Activated CD4-positive, alpha-beta T cell treated with anti-CD3 and anti-CD28 coated beads, Interleukin-2, amount 50 U/mL, for 4 hours (primary cell): ENCODE data around the gene KCNQ1.

Experiments
- DNase-seq, 2 experiments: peaks; one replicate each; pipeline ENCODE4 v3.0.0-alpha.2; 2020

KCNQ1 gene

DNA sequence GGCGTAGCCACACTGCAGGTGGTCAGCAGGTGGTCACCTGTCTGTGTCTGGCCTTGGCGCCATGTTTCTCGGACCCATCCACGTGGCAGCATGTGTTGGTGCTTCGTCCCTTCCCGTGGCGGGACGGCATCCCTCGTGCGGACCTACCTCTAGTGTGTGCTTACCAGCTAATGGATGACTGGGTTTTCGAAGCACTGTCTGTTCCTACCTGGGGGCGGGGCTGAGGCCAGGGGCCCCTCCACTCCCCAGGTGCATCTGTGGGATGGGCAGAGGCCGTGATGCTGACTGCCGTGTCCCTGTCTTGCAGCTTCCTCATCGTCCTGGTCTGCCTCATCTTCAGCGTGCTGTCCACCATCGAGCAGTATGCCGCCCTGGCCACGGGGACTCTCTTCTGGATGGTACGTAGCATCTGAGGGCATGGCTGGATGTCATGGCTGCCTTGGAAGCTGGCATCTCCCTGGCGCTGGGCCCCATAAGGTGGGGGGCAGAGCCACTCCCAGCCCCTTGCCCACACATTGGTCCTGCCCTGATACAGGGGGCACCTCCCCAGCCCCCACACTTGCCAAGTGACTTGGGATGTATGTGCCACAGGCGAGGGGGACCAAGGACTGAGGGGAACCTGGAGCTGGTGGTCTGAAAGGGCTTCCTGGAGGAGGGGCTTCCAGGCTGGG lies 82.9 kb downstream of the KCNQ1 start:
- DNase-seq: no peak

DNA sequence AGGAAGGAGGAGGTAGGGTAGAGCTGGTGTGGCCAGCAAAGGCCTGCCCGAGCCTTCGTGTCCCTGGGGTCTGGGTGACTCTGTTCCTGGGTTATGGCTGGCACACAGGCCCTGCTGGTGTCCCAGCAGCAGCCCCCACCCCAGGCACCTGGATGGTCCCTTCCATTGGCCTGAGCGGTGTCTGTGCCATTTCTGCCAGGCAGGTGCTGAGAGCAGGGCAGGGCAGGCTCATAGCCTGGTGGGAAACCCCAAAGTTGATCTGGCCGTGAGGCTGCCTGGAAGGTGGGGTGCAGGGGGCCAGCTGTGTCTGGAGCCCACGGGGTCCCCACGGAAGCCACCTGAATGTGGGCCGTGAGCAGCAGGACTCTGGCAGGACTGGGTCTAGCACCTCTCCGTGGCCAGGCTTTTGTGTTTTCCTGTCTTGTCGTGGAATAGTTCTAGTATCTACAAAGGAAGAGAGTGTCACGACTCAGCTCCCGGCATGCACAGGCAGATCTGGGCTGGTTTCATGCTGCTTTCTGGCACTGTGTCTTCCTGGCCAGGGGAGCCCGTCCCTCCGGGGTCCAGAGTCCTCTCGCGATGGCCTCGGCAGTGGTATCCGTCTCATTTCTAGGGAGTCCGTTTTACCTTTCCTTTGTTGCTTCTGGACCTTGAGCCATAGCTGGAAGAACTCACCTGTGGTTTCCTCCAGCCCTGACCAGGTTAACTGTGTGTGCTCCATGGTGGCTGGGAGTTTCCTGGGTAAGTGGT lies 83.7 kb downstream of the KCNQ1 start:
- DNase-seq: no peak

DNA sequence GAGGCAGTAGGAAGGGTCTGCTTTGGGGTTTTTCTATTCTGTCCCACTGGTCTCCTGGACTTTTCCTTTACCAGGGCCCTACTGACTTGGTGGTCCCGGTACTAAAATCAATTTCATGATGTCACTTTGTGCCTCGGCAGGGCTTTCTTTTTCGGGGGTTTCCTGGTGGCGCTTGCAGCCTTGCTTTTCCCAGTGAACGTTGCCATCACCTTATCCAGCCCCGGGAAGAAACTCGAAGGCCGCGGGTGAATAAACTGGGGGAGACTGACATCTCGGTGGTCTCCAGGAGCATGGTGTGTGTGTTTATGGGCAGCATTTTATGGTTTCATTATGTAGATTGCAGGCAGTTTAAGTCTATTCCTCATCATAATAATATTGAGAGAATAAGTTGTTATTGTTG lies 84.4 kb downstream of the KCNQ1 start:
- DNase-seq: no peak

DNA sequence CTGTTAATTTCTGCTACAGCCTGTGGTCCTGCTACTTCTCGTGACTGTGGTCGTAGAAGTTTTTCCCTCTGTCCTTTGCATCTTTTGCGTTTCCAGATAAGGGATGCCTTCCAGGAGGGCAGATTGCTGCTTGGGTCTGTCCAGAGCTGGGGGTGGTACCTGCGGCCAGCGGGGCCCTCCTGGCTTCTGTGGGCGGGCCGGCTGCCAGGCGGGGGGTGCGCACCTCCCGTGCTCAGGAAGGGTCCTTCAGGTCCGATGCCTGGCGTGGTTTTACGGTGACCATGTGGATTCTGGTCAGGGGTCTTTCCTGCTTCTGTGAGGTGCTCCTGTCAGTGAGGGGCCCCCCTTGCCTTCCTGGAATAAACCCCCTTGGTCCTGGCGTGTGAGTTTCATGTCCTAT lies 84.8 kb downstream of the KCNQ1 start:
- DNase-seq: no peak

DNA sequence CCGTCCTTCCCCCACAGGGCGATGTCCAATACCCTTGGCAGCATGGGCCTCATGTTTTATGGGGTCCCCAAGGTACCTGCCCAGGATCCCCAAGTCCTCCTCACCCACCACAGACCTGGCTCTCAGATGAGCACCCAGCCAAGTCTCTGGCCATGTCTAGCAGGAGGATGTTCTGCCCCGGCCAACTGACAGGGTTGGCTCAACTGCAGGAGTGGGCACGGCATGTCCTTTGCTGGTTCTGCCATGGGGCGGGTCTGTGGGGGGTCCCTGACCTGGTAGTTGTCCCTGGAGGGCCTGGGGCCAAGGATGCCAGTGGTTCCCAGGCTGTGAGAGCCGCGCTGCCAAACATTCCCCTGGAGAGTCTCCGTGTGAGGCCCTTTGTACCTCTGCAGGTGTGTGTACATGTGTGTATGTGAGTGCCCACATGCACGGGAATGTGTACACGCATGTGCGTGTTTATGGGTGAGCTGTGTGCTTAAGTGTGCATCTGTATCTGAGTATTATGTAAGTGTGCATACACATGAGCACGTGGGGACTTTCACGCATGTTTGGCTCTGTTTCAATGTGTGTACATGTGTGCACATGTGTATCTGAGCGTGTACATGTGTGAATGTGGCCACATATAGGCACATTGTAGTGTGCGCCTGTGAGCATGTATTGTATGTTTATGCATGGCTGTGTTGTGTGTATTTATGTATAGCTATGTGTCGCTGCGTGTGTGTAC lies 85.5 kb downstream of the KCNQ1 start:
- no peak for DNase-seq

DNA sequence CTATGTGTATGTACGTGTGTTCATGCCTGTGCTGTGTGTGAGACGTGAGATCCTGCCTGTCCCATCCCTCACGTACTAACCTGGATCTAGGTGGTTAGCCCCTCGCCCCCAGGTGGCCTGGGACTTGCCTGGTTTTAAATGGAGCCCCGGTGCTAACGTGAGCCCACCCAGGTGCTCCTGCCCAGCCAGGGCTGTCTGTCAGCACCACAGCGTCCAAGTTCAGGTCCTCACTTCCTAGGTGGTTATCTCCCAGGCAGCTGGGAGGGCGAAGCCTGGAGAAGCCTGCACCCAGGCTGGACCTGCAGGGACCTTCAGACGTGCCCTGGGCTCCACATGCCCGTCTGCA lies 86.0 kb downstream of the KCNQ1 start:
- no peak for DNase-seq

DNA sequence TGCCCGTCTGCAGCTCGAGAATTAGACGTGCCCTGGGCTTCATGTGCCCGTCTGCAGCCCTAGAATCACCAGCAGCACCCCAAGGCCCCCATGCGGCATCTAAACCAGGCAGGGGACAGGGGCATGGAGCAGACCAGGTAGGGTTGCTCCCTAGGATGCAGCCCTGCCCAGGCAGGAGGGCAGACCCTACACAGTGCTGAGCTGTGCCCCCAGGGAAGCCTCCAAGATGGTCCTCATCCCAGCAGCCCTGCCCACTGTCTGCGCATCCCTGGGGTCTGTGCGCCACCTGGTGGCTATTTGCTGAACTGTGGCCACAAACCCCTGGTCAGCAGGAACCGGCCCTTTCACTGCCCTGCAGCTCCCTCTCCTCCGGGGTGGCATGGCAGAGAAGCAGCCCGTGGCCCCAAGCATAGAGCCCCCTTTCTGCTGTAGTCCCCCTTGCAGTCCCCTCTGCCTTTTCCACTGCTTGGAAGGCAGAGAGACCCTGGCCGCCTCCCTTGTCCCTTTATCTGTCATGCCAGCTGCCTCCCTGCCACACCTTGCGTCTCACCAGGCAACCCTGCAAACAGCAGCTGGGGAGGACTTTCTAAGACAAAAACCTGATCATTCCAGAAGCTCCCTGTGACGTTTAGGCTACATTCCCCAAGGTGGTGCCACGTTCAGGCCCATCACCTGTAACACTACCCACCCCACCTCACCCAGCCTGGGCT lies 86.6 kb downstream of the KCNQ1 start:
- DNase-seq: peak; percentile 52 to 62

DNA sequence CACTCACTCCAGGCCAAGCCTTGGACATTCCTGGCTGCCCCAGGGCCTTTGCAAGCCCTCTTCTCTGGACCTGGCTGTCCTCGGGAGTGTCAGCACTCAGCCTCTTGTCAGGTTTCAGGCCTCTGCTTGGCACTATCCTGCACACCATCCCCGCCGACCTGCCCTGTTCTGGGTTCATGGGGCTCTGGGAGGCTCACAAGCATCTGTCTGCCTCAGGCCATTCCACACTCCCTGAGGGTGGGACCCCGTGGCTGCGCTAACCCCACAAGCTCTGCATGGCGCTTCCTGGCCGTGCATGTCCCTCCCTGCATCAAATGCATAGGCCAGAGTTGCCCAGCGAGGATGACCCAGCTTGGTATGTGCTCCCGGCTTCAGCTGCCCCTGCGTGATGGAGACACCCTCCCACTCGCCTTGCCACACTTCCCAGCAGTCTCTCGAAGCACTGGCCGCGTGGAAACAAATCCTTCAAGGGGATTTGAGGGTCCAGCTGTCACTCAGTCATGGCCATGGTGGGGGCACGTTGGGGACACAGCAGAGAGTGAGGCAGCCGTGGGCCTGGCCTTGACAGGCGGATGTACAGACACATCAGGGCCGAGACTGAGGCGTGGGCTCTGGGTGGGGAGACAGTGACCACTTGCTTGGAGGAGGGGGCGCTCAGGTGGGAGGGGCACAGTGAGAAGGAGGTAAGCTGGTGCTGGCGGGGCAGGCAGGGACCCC lies 87.3 kb downstream of the KCNQ1 start:
- no peak for DNase-seq

DNA sequence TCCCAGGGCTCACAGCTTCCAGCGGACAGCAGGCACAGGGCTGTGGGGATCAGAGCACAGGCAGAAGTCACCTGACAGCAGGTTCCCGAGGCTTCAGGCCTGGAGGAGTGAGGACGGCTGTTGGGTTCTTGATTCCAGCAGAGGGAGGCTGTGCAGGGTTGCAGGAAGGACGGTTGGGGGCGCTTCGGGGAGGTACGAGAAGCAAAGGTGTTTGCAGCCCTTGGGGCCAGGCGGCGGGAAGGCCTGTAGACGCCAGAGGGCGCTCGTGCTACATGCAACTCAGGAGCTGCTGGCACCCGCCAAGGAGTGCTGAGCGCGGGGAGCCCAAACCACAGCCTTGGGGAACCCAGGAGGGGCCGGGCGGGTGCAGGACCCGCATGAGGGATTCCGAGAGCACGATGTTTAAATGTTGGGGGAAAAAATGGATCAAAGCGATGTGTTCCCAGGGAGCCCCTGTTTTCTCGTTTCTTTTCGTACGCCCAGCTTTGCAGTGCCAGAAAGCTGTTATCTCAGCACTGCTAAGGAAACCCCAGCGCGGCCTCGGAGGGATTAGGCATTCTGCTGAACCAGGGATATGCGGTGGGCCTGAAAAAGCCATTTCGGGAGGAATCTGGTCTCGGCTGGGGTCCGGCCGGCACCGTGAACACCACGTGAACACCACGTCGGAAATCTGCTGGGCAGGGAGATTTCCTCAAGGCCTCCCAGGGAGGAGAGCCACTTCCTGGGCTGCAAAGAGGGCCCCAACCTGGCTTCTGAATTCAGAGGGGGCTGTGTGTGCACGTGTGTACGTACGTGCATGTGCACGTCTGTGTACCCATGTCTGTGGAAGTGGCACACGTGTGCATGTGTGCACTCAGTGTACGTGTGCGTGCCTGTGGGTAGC lies 88.1 kb downstream of the KCNQ1 start:
- DNase-seq: peak; percentile 92 to 93

DNA sequence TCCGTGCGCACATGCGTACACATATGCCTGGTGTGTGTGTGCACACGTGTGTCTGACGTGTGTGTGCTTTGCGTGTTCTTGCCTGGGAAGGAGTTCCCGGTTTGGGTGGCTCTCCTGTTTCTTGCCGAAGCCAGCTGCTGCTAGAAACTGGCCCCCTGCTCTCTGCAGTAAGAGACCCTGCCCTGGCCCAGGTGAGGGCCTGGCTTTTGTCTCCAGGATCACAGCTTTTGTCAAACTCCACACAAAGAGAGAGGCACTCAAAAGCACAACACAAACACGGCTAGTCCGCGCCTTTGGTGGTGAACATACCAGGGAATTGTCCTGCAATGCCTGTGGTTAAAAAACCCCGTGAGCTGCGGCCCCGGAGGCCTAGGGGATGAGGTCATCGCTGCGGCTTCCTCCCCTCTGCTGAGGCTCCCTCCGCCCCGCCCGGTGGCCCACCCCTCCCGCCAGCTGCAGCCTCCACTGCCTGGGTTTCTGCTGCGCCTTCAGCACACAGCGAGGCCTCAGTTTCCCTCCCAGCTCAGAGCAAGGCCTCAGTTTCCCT lies 88.9 kb downstream of the KCNQ1 start:
- no peak for DNase-seq

DNA sequence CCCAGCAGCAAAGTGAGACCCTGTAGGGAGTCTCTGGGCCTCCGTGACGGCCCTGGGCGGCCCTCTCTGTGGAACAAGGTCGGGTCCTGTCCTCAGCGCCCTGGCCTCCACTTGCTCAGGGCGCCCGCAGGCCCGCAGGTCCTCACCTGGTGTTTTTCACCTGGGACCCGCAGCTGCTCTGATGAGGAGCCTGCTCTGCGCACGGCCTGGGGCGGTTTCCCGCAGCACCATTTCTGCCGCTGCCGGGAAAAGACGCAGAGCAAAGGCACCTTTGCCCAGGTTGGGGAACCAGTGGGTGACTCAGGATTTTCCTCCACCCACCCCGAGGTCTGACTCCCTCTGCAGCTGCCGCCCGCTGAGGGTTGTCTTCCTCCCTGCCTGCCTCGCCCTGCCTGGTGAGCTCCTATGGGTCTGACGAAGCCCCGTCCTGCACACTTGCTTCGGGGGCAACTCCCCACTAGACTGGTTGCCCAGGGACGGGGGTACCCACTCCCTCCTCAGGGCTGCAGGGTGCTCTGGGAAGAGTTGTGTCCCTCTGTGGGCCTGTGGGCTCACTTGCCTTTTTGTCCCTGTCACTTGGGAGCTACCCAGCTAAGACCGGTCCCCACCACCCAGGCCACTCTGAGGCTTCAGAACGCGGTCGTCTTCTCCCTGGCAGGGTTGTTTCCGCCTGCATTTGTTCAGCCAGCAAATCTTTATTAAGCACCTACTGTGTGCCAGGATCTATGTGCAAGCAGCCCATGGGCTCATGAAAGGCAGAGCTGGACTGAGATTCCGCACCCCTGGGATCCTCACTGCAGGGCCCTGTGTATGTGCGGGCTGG lies 89.5 kb downstream of the KCNQ1 start:
- no peak for DNase-seq

DNA sequence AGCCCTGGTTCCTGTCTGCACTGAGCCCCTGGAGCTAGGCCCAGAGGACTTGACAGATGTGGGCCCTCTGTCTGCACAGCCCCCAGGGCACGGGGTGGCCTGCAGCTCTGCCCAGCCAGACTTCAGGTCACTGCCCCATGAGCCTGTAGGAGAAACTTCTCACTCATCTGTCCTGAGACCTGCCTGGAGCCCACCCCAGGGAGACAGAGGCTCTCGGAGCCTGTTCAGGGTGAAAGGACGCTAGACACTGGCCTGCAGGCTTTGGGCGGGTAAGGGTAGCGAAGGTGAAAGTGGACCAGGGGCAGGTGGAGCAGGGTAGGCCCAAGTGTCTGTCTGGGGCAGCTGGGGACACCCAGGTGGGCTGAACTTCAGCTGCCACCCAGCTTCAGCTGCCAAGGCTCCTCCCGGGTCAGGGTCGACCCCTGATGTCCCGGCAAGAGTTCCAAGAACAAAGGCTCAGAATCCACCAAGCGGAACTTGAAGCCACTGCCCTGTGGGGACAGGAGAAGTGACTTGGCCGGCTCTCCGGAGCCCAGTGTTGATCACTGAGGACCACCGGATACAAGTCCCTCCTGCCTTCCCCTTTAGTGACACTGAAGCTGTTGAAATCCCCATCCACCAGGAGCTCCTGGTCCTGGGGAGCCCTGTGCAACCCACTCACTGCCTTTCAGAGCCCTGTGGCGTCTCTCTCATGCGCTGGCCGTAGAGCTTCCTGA lies 90.3 kb downstream of the KCNQ1 start:
- DNase-seq: no peak

DNA sequence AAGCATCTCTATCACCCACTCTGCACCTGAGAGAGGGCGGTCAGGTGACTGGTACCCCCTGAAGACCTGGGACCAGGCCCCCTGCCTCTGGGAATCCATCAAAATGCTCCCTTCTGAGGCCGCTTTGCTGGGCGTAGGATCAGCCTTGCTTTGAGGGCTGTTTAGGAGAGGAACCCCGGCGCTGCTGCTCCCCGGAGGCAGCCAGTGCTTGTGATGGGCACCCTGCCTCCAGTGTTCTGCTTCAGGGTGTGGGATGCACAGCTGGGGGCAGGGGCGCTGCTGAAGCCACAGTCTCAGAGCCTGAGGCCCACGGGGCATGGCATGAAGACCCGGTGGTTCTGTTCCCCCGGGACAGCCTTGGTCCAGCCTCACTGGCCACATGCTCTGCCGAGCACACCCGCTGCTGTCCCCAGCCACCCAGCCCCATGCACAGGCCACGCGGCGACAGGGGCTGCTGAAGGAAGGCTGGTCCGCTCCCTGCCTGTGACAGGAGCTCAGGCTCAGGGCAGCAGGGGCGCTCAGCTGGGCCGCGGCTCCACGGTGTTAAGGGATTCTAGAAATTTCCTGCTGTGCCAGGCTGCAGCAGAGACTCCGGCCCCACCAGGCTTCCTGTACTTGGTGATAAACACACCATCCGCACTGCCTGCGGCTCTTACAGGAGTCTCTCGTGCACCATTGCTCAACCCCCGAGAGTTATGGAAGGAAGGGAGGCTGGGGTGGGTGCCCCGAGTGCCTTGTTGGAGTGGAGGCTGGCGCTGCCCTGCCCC lies 91.0 kb downstream of the KCNQ1 start:
- DNase-seq: no peak

DNA sequence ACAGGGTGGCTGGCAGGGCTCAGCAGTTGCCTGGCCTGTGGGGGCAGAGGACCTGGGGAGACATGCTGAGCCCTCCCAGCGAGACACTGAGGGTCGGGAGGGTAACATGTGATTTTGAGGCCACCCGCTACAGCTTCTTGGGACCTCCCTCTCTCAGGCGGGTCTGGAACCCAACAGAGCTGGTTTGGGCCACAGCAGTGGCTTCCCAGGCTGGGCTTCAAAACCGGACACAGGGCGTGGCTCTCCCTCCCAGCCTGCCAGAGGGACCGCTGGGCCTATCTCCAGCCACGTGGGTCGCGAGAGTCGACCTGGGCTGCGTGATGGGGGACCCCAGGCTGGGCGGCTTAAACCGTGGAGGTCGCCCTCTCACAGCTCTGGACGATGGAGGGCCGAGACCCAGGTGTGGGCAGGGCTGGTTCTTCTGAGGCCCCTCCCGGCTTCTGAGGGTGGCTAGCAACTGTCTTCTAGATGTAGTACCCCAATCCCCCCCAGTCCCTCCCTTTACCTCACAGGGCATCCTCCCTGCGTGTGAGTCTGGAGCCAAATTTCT lies 91.7 kb downstream of the KCNQ1 start:
- DNase-seq: no peak

DNA sequence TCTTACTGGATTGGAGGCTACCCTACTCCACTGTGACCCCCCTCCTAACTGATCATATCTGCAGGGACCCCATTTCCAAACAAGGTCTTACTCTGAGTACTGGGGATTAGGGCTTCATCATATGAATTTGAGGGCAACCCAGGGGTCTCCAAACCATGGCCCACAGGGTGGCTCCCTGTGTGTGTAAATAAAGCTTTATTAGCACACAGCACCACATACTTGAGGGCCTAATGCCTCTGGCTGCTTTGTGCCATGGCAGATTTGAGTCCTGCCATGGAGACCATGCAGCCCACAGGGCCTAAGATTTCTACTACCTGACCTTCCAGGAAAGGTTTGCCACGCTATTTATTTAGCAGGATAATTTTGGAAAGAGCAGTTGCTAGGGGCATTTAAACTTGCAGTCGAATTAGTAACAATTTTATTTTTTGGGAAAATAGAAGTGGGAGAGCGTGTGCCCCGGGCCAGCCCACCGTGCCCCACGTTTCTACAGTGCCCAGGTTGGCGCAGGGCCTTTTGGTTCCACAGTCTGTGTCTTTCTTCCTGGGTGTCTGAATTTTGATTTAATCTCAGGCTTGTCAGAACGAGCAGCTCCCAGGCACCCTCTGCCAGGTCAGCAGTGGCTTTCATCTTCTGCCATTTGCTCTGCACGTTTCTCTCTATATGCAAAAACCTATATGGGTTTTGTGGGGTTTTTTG lies 92.3 kb downstream of the KCNQ1 start:
- no peak for DNase-seq

DNA sequence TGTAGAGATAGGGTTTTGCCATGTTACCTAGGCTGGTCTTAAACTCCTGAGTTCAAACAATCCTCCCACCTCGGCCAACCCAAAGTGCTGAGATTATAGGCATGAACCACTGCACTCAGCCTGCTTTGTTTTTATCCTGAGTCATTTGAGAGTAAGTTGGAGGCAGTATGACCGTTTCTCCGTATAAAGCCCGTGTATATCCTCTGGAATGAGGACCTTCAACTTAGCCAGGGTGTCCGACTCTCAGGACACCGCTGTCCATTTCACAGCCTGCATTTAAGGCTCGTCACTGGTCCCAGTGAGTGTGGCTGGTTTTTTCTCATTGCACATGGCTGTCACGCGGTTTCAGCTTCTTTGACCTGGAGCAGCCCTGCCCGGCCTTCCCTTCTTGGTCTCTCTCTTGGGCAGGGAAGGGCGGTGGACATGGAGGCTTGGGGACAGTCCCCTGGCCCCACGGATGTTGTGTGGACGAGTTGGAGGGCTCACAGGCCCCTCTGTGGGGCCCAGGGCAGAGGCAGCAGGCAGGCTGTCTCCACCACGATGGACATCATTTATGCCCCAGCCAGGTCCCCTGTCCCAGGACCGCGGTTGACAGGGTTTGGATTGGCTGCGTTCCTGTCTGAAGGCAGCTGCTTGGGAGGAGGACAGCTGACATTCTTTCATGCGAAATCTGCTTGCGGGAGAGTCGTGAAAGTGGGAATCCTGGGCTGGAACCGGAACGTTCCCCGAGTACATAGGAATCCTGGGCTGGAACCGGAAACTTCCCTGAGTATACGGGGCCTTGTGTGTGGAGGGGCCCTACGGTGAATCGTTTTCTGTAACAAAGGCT lies 93.3 kb downstream of the KCNQ1 start:
- no peak for DNase-seq

DNA sequence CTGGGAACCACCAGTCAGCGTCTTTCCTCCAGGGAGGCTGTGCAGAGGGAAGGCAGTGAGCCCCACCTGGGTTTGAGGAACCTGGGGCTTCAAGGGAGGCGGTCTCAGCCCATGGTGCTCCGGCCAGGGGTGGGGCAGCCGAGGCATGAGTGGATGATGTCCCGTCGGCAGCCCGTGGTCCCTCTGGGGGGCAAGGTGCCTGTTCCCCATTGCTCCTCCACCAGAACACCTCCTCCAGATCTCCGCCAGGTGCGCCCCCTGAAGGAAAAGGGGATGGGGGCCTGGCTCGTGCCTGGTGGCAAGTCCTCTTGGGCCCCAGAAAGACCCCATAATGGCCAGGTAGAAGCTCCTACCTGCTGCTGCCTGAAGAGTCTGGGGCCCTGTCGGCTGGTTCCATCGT lies 94.1 kb downstream of the KCNQ1 start:
- DNase-seq: no peak
